ENCODE measurements around the gene IL17D.

Gene IL17D

DNA sequence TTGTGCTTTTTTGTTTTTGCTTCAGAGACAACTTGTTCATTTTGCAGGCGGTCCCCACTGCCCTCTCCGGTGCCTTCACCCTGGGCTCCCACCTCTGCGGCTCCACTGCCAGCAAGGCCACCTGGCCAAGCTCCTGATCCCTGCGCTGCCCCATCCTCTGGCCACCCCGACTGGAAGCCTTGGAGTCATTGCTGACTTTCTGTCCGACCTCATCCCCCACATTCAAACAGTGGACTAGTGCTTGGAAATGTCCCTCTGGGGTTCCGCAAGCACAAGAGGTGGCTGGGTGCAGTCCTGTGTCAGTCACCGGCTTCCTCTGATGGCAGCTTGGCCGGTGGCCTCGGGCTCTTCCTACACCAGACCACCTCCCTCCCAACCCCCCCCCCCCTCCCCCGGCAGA lies 17.0 kb downstream of the IL17D start:
- Histone ChIP-seq H3K27me3 (ENCODE audit: insufficient read depth, poor library complexity, severe bottlenecking) (peaks cover 3% of the 10 kb centered on the region), H3K27ac (ENCODE audit: poor library complexity, severe bottlenecking) (no peak overlapping the region), H3K36me3 (ENCODE audit: low read depth) (no peaks in the 10 kb centered on the region), H3K4me3 (ENCODE audit: severe bottlenecking) (no peak overlapping the region), H3K9me3 (ENCODE audit: severe bottlenecking) (no peaks in the 10 kb centered on the region), H3K4me1 (ENCODE audit: insufficient read depth, poor library complexity, severe bottlenecking) (no peaks in the 10 kb centered on the region)
- no peak for ATAC-seq (ENCODE audit: low read depth)
- TF ChIP-seq, protein P1, sequence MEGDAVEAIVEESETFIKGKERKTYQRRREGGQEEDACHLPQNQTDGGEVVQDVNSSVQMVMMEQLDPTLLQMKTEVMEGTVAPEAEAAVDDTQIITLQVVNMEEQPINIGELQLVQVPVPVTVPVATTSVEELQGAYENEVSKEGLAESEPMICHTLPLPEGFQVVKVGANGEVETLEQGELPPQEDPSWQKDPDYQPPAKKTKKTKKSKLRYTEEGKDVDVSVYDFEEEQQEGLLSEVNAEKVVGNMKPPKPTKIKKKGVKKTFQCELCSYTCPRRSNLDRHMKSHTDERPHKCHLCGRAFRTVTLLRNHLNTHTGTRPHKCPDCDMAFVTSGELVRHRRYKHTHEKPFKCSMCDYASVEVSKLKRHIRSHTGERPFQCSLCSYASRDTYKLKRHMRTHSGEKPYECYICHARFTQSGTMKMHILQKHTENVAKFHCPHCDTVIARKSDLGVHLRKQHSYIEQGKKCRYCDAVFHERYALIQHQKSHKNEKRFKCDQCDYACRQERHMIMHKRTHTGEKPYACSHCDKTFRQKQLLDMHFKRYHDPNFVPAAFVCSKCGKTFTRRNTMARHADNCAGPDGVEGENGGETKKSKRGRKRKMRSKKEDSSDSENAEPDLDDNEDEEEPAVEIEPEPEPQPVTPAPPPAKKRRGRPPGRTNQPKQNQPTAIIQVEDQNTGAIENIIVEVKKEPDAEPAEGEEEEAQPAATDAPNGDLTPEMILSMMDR (IDR thresholded peaks at IDR 0.05; ENCODE audit: poor library complexity, severe bottlenecking): no peak
- no peak for DNase-seq (ENCODE audit: low spot score)

GRCh38 chr13:20721058-20721453 lies 17.6 kb downstream of the IL17D start:
- Histone ChIP-seq H3K4me3 (ENCODE audit: severe bottlenecking) (no peak overlapping the region), H3K36me3 (ENCODE audit: low read depth) (no peaks in the 10 kb centered on the region), H3K27ac (ENCODE audit: poor library complexity, severe bottlenecking) (no peak overlapping the region), H3K27me3 (ENCODE audit: insufficient read depth, poor library complexity, severe bottlenecking) (peaks cover 3% of the 10 kb centered on the region), H3K9me3 (ENCODE audit: severe bottlenecking) (no peaks in the 10 kb centered on the region), H3K4me1 (ENCODE audit: insufficient read depth, poor library complexity, severe bottlenecking) (no peaks in the 10 kb centered on the region)
- ATAC-seq (ENCODE audit: low read depth) (no peak), DNase-seq (ENCODE audit: low spot score) (no peak)
- TF ChIP-seq, protein P1 (IDR thresholded peaks at IDR 0.05; ENCODE audit: poor library complexity, severe bottlenecking): no peak

- ATAC-seq (ENCODE audit: low read depth) (peak; percentile 68), DNase-seq (ENCODE audit: low spot score) (no peak)
- Histone ChIP-seq H3K36me3 (ENCODE audit: low read depth) (no peaks in the 10 kb centered on the region), H3K4me1 (ENCODE audit: insufficient read depth, poor library complexity, severe bottlenecking) (no peaks in the 10 kb centered on the region), H3K27ac (ENCODE audit: poor library complexity, severe bottlenecking) (no peak overlapping the region), H3K9me3 (ENCODE audit: severe bottlenecking) (no peaks in the 10 kb centered on the region), H3K27me3 (ENCODE audit: insufficient read depth, poor library complexity, severe bottlenecking) (peaks cover 3% of the 10 kb centered on the region), H3K4me3 (ENCODE audit: severe bottlenecking) (peak overlapping the region; percentile 6)
- TF ChIP-seq, protein P1 (IDR thresholded peaks at IDR 0.05; ENCODE audit: poor library complexity, severe bottlenecking): no peak
Measured at GRCh38 chr13:20721454-20722357, 18.2 kb downstream of the IL17D start.

GRCh38 chr13:20727856-20728255 lies 24.4 kb downstream of the IL17D start:
- Histone ChIP-seq H3K9me3 (ENCODE audit: severe bottlenecking) (no peaks in the 10 kb centered on the region), H3K27ac (ENCODE audit: poor library complexity, severe bottlenecking) (no peak overlapping the region), H3K4me3 (ENCODE audit: severe bottlenecking) (no peak overlapping the region), H3K36me3 (ENCODE audit: low read depth) (no peaks in the 10 kb centered on the region), H3K27me3 (ENCODE audit: insufficient read depth, poor library complexity, severe bottlenecking) (no peaks in the 10 kb centered on the region), H3K4me1 (ENCODE audit: insufficient read depth, poor library complexity, severe bottlenecking) (no peaks in the 10 kb centered on the region)
- ATAC-seq (ENCODE audit: low read depth): no peak
- DNase-seq (ENCODE audit: low spot score): no peak
- TF ChIP-seq, protein P1 (IDR thresholded peaks at IDR 0.05; ENCODE audit: poor library complexity, severe bottlenecking): no peak
